G401 (cell line): ENCODE measurements around the gene STON1. TPM values are rescaled to one million over a fixed set of nuclear protein-coding genes. Genes with fewer than 3 reads are reported as not detected.
"Not testable (repeated sequence)": the region's sequence is repeated elsewhere in the genome, so short reads cannot be mapped to it uniquely, and the experiment has no call there.

Experiments used
- DNase-seq: peaks from one replicate; pipeline ENCODE4 v3.0.0-alpha.2; 2015; ENCODE audit warnings: low spot score
- in situ Hi-C: cut with HindIII; loops from 2 replicates; pipeline ENCODE4 v1.10.0; 2016; ENCODE audit warnings: low sequenced_read_pairs, mixed read lengths
- total RNA-seq: library from RNA; depleted of rRNA; stranded (reverse); fragments of >200 nt; shearing (Covaris generic); gene quantifications from 2 replicates; pipeline ENCODE4 v1.2.3, GENCODE V29; 2014

STON1 gene
- total RNA-seq, 1 experiment from 2014 or later, result 3.1 TPM

GRCh38 chr2:48562281-48562680 is 32.3 kb downstream of the STON1 start:
- DNase-seq, result no peak
- in situ Hi-C loops, result no loop called here

- in situ Hi-C loops, result no loop called here
- no peak for DNase-seq
Measured at GRCh38 chr2:48566592-48567310, 36.8 kb downstream of the STON1 start.

GRCh38 chr2:48567671-48568070 is 37.7 kb downstream of the STON1 start:
- in situ Hi-C loops, result no loop called here
- no peak for DNase-seq

GRCh38 chr2:48568547-48568946 is 38.6 kb downstream of the STON1 start:
- in situ Hi-C loops, result no loop called here
- DNase-seq, result no peak

GRCh38 chr2:48569433-48569832 is 39.5 kb downstream of the STON1 start:
- in situ Hi-C loops, result no loop called here
- DNase-seq, result no peak

- no peak for DNase-seq
- in situ Hi-C loops, result no loop called here
Measured at GRCh38 chr2:48572816-48573215, 42.9 kb downstream of the STON1 start.

- in situ Hi-C loops, result no loop called here
- no peak for DNase-seq
Measured at GRCh38 chr2:48574353-48575287, 44.7 kb downstream of the STON1 start.

- DNase-seq, result no peak
- in situ Hi-C loops, result no loop called here
Measured at GRCh38 chr2:48578313-48578712, 48.4 kb downstream of the STON1 start.

- no peak for DNase-seq
- in situ Hi-C loops, result no loop called here
Measured at GRCh38 chr2:48583961-48584360, 54.0 kb downstream of the STON1 start.

GRCh38 chr2:48584551-48584950 is 54.6 kb downstream of the STON1 start:
- no peak for DNase-seq
- in situ Hi-C loops, result no loop called here

GRCh38 chr2:48586433-48586832 is 56.5 kb downstream of the STON1 start:
- in situ Hi-C loops, result no loop called here
- no peak for DNase-seq

GRCh38 chr2:48587560-48587959 is 57.6 kb downstream of the STON1 start:
- no peak for DNase-seq
- in situ Hi-C loops, result no loop called here

- in situ Hi-C loops, result no loop called here
- no peak for DNase-seq
Measured at GRCh38 chr2:48587961-48588360, 58.0 kb downstream of the STON1 start.

GRCh38 chr2:48588745-48589144 is 58.8 kb downstream of the STON1 start:
- in situ Hi-C loops, result no loop called here
- DNase-seq, result no peak

GRCh38 chr2:48589170-48589767 is 59.3 kb downstream of the STON1 start:
- in situ Hi-C loops, result no loop called here
- peak; percentile 57 for DNase-seq

- in situ Hi-C loops, result no loop called here
- no peak for DNase-seq
Measured at GRCh38 chr2:48590017-48590416, 60.1 kb downstream of the STON1 start.

- in situ Hi-C loops, result no loop called here
- DNase-seq, result no peak
Measured at GRCh38 chr2:48592067-48592466, 62.1 kb downstream of the STON1 start.

GRCh38 chr2:48596751-48597150 is 66.8 kb downstream of the STON1 start:
- in situ Hi-C loops, result not testable (repeated sequence)

GRCh38 chr2:48597492-48597891 is 67.5 kb downstream of the STON1 start:
- in situ Hi-C loops, result no loop called here
- no peak for DNase-seq

More at GRCh38 chr2:48596751-48597150, 66.8 kb downstream of the STON1 start:
- not testable (repeated sequence) for DNase-seq

- DNase-seq, result peak; percentile 51
- in situ Hi-C loops, result no loop called here
Measured at GRCh38 chr2:48600204-48600813, 70.4 kb downstream of the STON1 start.
